Measurements from ENCODE around the gene CDH1. TPM values are rescaled to one million over a fixed set of nuclear protein-coding genes. Genes with fewer than 3 reads are reported as not detected.

CDH1 gene
- total and polyA plus RNA-seq, 12 donors, result 0.11 to 1.2 (median 0.40) TPM; not detected in 3

DNA sequence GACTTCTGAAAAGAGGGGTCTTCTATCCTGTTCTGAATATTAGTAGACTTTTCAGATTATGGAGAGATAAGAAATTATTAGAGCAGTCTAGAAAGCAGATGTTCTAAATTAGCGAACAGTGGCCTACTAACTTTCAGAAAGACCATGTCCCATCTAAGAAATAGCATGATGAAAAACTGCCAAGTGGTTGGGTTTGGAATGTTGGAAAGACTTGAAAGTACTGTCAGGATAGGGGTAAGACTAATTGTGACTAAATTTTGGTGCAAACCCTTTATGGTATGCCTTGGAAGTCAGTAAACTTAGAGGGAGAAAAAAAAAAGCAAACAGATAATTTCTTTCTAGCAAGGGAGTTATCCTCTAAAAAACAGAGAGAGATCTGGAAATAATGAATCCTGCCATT lies 147.3 kb downstream of the CDH1 start:
- Histone ChIP-seq H3K27ac (no peak overlapping the region), H3K9me3 (replicated peaks in 1 of 3) (no peaks in the 10 kb centered on the region), H3K27me3 (no peaks in the 10 kb centered on the region), H3K4me3 (no peak overlapping the region), H3K4me1 (replicated peaks in 1 of 2) (peaks cover 0 to 11% of the 10 kb centered on the region in 2 donors), H3K36me3 (replicated peaks in 1 of 2) (peaks cover 0 to 4% of the 10 kb centered on the region in 2 donors)
- TF ChIP-seq, protein P1, sequence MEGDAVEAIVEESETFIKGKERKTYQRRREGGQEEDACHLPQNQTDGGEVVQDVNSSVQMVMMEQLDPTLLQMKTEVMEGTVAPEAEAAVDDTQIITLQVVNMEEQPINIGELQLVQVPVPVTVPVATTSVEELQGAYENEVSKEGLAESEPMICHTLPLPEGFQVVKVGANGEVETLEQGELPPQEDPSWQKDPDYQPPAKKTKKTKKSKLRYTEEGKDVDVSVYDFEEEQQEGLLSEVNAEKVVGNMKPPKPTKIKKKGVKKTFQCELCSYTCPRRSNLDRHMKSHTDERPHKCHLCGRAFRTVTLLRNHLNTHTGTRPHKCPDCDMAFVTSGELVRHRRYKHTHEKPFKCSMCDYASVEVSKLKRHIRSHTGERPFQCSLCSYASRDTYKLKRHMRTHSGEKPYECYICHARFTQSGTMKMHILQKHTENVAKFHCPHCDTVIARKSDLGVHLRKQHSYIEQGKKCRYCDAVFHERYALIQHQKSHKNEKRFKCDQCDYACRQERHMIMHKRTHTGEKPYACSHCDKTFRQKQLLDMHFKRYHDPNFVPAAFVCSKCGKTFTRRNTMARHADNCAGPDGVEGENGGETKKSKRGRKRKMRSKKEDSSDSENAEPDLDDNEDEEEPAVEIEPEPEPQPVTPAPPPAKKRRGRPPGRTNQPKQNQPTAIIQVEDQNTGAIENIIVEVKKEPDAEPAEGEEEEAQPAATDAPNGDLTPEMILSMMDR (IDR thresholded peaks at IDR 0.05), result no peak
- TF ChIP-seq POLR2A (IDR thresholded peaks at IDR 0.05), result no peak
- DNase-seq, result no peak
- 83 to 94% (median 91%) methylated on average over 1 of the region's 1 CpG for WGBS, 4 donors
- intact Hi-C loops (cut with DNase I), result no loop called here

Small RNA genes within 50 kb of the gene (small RNA-seq; reads per million reads assigned to genes)
- gene RNA5SP429, result 0 reads per million in 2 donors

Other genes with a start within 250 kb of the CDH1 start
- 10 to 100 TPM; 11.4 to 28.6 (median 21.1) TPM for gene ZFP90, start 198.0 kb upstream of the CDH1 start, total RNA-seq
- 10 to 100 TPM in 2 of 3 donors, 1 to 10 TPM in 1; 7.1 to 14.7 (median 12.4) TPM for gene ZFP90, start 198.0 kb upstream of the CDH1 start, polyA plus RNA-seq
- 1 to 10 TPM in 6 of 9 donors, under 1 TPM in 2, not detected in 1; 0.29 to 3.3 (median 1.2) TPM for gene CDH3, start 92.0 kb upstream of the CDH1 start, total RNA-seq
- gene CDH3, start 92.0 kb upstream of the CDH1 start, polyA plus RNA-seq, result under 1 TPM; 0.16 to 0.97 (median 0.20) TPM
- gene TANGO6, start 106.2 kb downstream of the CDH1 start, total RNA-seq, result 10 to 100 TPM in 7 of 9 donors, 1 to 10 TPM in 2; 8.2 to 17.9 (median 13.5) TPM
- 1 to 10 TPM; 1.9 to 7.8 (median 2.3) TPM for gene TANGO6, start 106.2 kb downstream of the CDH1 start, polyA plus RNA-seq

All from adrenal gland (tissue), 12 donors.